Measurements from ENCODE around the gene PTPRS. TPM values are rescaled to one million over a fixed set of nuclear protein-coding genes. Genes with fewer than 3 reads are reported as not detected.

PTPRS gene
- total RNA-seq, 2 experiments from 2014 or later = 0.05 TPM; not detected in 1

DNA sequence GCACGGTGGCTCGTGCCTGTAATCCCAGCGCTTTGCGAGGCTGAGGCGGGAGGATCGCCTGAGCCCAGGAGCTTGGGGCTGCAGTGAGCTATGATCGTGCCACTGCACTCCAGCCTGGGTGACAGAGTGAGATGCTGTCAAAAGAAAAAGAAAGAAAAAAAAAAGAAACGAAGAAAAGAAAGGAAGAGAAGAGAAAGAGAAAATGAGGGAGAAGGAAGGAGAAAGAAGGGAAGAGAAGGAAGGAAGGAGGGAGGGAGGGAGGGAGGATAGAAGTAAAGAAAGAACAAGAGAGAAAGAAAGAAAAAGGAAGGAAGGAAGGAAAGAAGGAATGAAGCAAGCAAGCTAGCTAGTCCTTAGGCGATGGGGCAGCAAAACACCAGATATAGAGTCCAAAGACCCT, 14.1 kb downstream of the PTPRS start:
- ChIA-PET POLR2A (no interaction called here), CTCF (no interaction called here)
- ATAC-seq (no peak), DNase-seq (no peak)
- H3K9me3 Mint-ChIP-seq (ENCODE audit: insufficient read depth) = no peaks in the 10 kb centered on the region
- peaks cover 6% of the 10 kb centered on the region for H3K27me3 Mint-ChIP-seq (ENCODE audit: low read depth)
- no peaks in the 10 kb centered on the region for H3K36me3 Mint-ChIP-seq (ENCODE audit: low read depth)
- H3K4me3 Mint-ChIP-seq = no peak overlapping the region
- peaks cover 6% of the 10 kb centered on the region for H3K4me1 Mint-ChIP-seq (ENCODE audit: low read depth)
- no peak overlapping the region for H3K27ac Mint-ChIP-seq

DNA sequence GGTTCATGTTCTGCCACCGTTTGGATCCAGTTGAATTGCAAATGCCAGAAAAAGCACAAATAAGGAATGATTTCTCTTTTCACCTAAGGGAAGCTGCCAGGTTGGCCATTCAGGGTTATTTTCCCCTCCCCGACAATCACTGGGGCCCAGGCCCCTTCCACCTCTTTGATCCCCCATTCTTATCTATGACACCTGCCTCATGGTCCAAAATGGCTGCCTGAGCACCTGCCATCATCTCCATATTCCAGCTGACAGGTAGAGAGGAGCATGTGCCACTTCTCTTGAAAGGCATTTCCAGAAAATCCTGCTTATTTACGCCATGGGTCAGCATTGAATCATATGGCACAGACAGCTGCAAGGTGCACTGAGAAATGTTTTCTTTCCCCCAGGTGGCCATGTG, 15.7 kb downstream of the PTPRS start:
- H3K36me3 Mint-ChIP-seq (ENCODE audit: low read depth) = no peaks in the 10 kb centered on the region
- DNase-seq (no peak), ATAC-seq (no peak)
- H3K27me3 Mint-ChIP-seq (ENCODE audit: low read depth) = peaks cover 6% of the 10 kb centered on the region
- no peaks in the 10 kb centered on the region for H3K9me3 Mint-ChIP-seq (ENCODE audit: insufficient read depth)
- no peak overlapping the region for H3K4me3 Mint-ChIP-seq
- H3K4me1 Mint-ChIP-seq (ENCODE audit: low read depth) = peaks cover 9% of the 10 kb centered on the region
- CTCF ChIA-PET = no interaction called here
- POLR2A ChIA-PET = no interaction called here
- H3K27ac Mint-ChIP-seq = no peak overlapping the region

- Mint-ChIP-seq H3K9me3 (ENCODE audit: insufficient read depth) (no peaks in the 10 kb centered on the region), H3K4me1 (ENCODE audit: low read depth) (peaks cover 9% of the 10 kb centered on the region), H3K36me3 (ENCODE audit: low read depth) (no peaks in the 10 kb centered on the region), H3K4me3 (no peak overlapping the region), H3K27ac (no peak overlapping the region), H3K27me3 (ENCODE audit: low read depth) (peaks cover 6% of the 10 kb centered on the region)
- ChIA-PET POLR2A (no interaction called here), CTCF (no interaction called here)
- DNase-seq = no peak
- ATAC-seq = no peak
Observed at GRCh38 chr19:5323475-5323811, 17.2 kb downstream of the PTPRS start.

DNA sequence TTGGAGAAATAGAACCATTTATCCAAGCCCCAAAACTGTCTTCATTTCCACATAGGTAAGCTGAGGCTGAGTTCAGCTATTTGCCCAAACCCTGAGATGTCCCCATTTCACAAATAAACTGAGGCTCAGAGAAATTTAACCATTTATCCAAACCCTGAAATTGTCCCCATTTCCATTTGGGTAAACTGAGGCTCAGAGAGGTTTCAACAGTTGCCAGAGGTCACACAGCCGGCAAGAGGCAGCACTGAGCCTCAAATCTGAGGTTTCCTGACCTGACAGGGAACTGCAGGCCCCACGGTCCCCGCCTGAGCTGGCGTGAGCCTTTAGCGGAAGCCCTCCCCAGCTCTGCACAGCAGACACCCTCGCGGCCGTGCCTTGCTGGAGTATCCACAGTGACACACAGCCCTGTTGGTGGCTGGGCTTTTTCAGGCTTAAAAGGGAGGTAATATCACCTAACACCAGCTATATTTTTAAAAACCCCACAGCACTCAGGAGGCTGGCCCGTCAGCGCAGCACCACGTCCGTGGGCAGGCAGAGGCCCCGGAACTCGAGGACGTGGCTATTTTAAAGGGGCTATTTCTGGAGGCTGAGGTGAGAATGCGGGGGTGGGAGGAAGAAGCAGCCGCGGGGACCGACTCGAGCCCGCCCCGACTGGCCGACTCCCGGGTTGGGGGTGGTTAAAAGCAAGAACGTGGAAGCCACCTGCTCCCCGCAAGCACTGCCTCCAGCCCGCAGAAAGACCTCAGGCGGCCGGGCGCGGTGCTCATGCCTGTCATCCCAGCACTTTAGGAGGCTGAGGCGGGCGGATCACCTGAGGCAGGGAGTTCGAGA, 18.5 kb downstream of the PTPRS start:
- ATAC-seq = peak; percentile 68
- no peak overlapping the region for H3K4me3 Mint-ChIP-seq
- POLR2A ChIA-PET = no interaction called here
- no peaks in the 10 kb centered on the region for H3K9me3 Mint-ChIP-seq (ENCODE audit: insufficient read depth)
- CTCF ChIA-PET = interaction anchor here (0.9 kb wide), 1 partner anchor 52 kb away, joined by 3 read pairs; no protein-coding TSS in a partner anchor
- peak; percentile 48 for DNase-seq
- H3K27ac Mint-ChIP-seq = no peak overlapping the region
- no peaks in the 10 kb centered on the region for H3K36me3 Mint-ChIP-seq (ENCODE audit: low read depth)
- H3K27me3 Mint-ChIP-seq (ENCODE audit: low read depth) = peaks cover 6% of the 10 kb centered on the region
- H3K4me1 Mint-ChIP-seq (ENCODE audit: low read depth) = peaks cover 9% of the 10 kb centered on the region

DNA sequence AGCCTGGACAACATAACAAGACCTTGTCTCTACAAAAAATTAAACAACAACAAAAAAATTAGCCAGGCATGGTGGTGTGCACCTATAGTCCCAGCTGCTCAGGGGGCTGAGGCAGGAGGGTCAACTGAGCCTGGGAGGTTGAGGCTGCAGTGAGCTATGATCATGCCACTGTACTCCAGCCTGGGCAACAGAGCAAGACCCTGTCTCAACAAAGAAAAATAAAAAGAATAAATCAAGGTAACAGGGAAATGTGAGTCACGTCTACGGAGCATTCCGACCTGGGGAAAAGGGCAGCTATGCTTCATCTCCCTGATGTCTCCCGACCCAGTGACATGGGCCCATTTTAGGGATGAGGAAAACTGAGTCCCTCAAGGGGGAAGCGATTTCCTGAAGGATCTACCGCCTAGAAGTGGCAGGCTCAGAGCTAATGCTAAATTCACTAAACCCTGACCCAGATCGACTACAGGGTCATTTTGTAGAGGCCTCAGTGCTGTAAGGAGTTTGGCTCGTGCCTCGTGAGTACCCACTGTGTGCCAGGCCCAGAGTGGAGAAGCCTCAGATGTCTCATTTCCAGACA, 19.5 kb downstream of the PTPRS start:
- peaks cover 6% of the 10 kb centered on the region for H3K27me3 Mint-ChIP-seq (ENCODE audit: low read depth)
- no peaks in the 10 kb centered on the region for H3K36me3 Mint-ChIP-seq (ENCODE audit: low read depth)
- DNase-seq = no peak
- ChIA-PET CTCF (no interaction called here), POLR2A (no interaction called here)
- no peak overlapping the region for H3K27ac Mint-ChIP-seq
- no peaks in the 10 kb centered on the region for H3K9me3 Mint-ChIP-seq (ENCODE audit: insufficient read depth)
- H3K4me3 Mint-ChIP-seq = no peak overlapping the region
- no peak for ATAC-seq
- peaks cover 9% of the 10 kb centered on the region for H3K4me1 Mint-ChIP-seq (ENCODE audit: low read depth)

GRCh38 chr19:5319516-5319915, 21.1 kb downstream of the PTPRS start:
- Mint-ChIP-seq H3K4me1 (ENCODE audit: low read depth) (peaks cover 9% of the 10 kb centered on the region), H3K27me3 (ENCODE audit: low read depth) (peaks cover 9% of the 10 kb centered on the region), H3K27ac (no peak overlapping the region), H3K9me3 (ENCODE audit: insufficient read depth) (no peaks in the 10 kb centered on the region), H3K4me3 (no peak overlapping the region), H3K36me3 (ENCODE audit: low read depth) (no peaks in the 10 kb centered on the region)
- ChIA-PET CTCF (no interaction called here), POLR2A (no interaction called here)
- ATAC-seq (no peak), DNase-seq (no peak)

GRCh38 chr19:5318306-5318705, 22.3 kb downstream of the PTPRS start:
- H3K4me1 Mint-ChIP-seq (ENCODE audit: low read depth) = peaks cover 9% of the 10 kb centered on the region
- H3K4me3 Mint-ChIP-seq = no peak overlapping the region
- H3K9me3 Mint-ChIP-seq (ENCODE audit: insufficient read depth) = no peaks in the 10 kb centered on the region
- no peak overlapping the region for H3K27ac Mint-ChIP-seq
- peaks cover 8% of the 10 kb centered on the region for H3K27me3 Mint-ChIP-seq (ENCODE audit: low read depth)
- ChIA-PET POLR2A (interaction anchor here (0.6 kb wide), 1 partner anchor 370 kb away, joined by 3 read pairs; no protein-coding TSS in a partner anchor), CTCF (no interaction called here)
- no peaks in the 10 kb centered on the region for H3K36me3 Mint-ChIP-seq (ENCODE audit: low read depth)
- ATAC-seq (no peak), DNase-seq (no peak)

GRCh38 chr19:5317321-5317720, 23.3 kb downstream of the PTPRS start:
- Mint-ChIP-seq H3K27me3 (ENCODE audit: low read depth) (peaks cover 10% of the 10 kb centered on the region), H3K4me1 (ENCODE audit: low read depth) (peaks cover 9% of the 10 kb centered on the region), H3K9me3 (ENCODE audit: insufficient read depth) (no peaks in the 10 kb centered on the region), H3K27ac (no peak overlapping the region), H3K4me3 (no peak overlapping the region), H3K36me3 (ENCODE audit: low read depth) (no peaks in the 10 kb centered on the region)
- ATAC-seq (no peak), DNase-seq (no peak)
- ChIA-PET POLR2A (no interaction called here), CTCF (no interaction called here)

DNA sequence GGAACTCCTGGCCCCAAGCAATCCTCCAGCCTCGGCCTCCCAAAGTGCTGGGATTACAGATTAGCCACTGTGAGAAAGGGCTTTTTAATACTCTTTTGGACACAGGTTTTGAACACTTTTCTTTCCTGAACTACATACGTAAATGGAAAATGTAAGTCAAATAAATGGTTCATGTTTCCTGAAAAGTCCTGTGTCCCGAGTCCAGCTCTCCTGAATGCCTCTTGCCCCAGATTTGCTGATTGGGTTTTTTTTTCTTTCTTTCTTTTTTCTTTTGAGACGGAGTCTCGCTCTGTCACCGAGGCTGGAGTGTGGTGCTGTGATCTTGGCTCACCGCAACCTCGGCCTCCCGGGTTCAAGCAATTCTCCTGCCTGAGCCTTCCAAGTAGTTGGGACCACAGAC, 24.5 kb downstream of the PTPRS start:
- H3K9me3 Mint-ChIP-seq (ENCODE audit: insufficient read depth) = no peaks in the 10 kb centered on the region
- H3K4me3 Mint-ChIP-seq = no peak overlapping the region
- no peak overlapping the region for H3K27ac Mint-ChIP-seq
- H3K27me3 Mint-ChIP-seq (ENCODE audit: low read depth) = peaks cover 10% of the 10 kb centered on the region
- ChIA-PET POLR2A (no interaction called here), CTCF (no interaction called here)
- H3K4me1 Mint-ChIP-seq (ENCODE audit: low read depth) = no peaks in the 10 kb centered on the region
- ATAC-seq = no peak
- H3K36me3 Mint-ChIP-seq (ENCODE audit: low read depth) = no peaks in the 10 kb centered on the region
- no peak for DNase-seq

GRCh38 chr19:5314907-5315298, 25.7 kb downstream of the PTPRS start:
- Mint-ChIP-seq H3K4me1 (ENCODE audit: low read depth) (no peaks in the 10 kb centered on the region), H3K36me3 (ENCODE audit: low read depth) (no peaks in the 10 kb centered on the region), H3K9me3 (ENCODE audit: insufficient read depth) (no peaks in the 10 kb centered on the region), H3K27me3 (ENCODE audit: low read depth) (peaks cover 10% of the 10 kb centered on the region), H3K4me3 (no peak overlapping the region), H3K27ac (no peak overlapping the region)
- ChIA-PET CTCF (no interaction called here), POLR2A (no interaction called here)
- ATAC-seq = no peak
- DNase-seq = no peak

GRCh38 chr19:5314012-5314906, 26.4 kb downstream of the PTPRS start:
- Mint-ChIP-seq H3K36me3 (ENCODE audit: low read depth) (no peaks in the 10 kb centered on the region), H3K4me3 (no peak overlapping the region), H3K4me1 (ENCODE audit: low read depth) (no peaks in the 10 kb centered on the region), H3K27me3 (ENCODE audit: low read depth) (peaks cover 10% of the 10 kb centered on the region), H3K9me3 (ENCODE audit: insufficient read depth) (no peaks in the 10 kb centered on the region), H3K27ac (no peak overlapping the region)
- ChIA-PET POLR2A (interaction anchor here (0.6 kb wide), 1 partner anchor 134 kb away, joined by 6 read pairs; no protein-coding TSS in a partner anchor), CTCF (no interaction called here)
- DNase-seq (no peak), ATAC-seq (no peak)

- DNase-seq (no peak), ATAC-seq (no peak)
- Mint-ChIP-seq H3K4me3 (no peak overlapping the region), H3K27ac (no peak overlapping the region), H3K4me1 (ENCODE audit: low read depth) (no peaks in the 10 kb centered on the region), H3K9me3 (ENCODE audit: insufficient read depth) (no peaks in the 10 kb centered on the region), H3K27me3 (ENCODE audit: low read depth) (peaks cover 10% of the 10 kb centered on the region), H3K36me3 (ENCODE audit: low read depth) (no peaks in the 10 kb centered on the region)
- ChIA-PET POLR2A (no interaction called here), CTCF (interaction anchor here (0.6 kb wide), 1 partner anchor 311 kb away, joined by 4 read pairs; no protein-coding TSS in a partner anchor)
Observed at GRCh38 chr19:5313307-5313706, 27.3 kb downstream of the PTPRS start.

All from activated CD8-positive, alpha-beta T cell treated with anti-CD3 and anti-CD28 coated beads, Interleukin-2, amount 10 ng/mL, durations not matched to agents 7 days and 5 days (primary cell).